DOHH2 (cell line): ENCODE measurements around the gene IRAK3.
"Not testable (repeated sequence)": the region's sequence is repeated elsewhere in the genome, so short reads cannot be mapped to it uniquely, and the experiment has no call there.

Experiments
- H3F3A ChIP-seq: fragments of 200-600 bp; sonication (generic), shearing (Covaris generic); 2 replicates; pipeline ENCODE4 v1.6.0; 2016; ENCODE audit warnings: antibody characterized with exemption, mild to moderate bottlenecking; ENCODE audit not compliant: control insufficient read depth, insufficient read depth
- H3K27ac ChIP-seq: fragments of 200-600 bp; sonication (generic); 2 replicates; pipeline ENCODE4 v1.5.1; 2014; ENCODE audit warnings: low read depth, mild to moderate bottlenecking, low read length, moderate library complexity
- H3K27me3 ChIP-seq: fragments of 200-600 bp; sonication (generic); 2 replicates; pipeline ENCODE4 v1.6.1; 2014; ENCODE audit warnings: mild to moderate bottlenecking, low read length, mixed read lengths; ENCODE audit not compliant: control insufficient read depth
- H3K36me3 ChIP-seq: fragments of 200-600 bp; sonication (generic); 2 replicates; pipeline ENCODE4 v1.6.1; 2014; ENCODE audit warnings: mild to moderate bottlenecking, low read length, moderate library complexity, mixed read lengths; ENCODE audit not compliant: control insufficient read depth
- H3K4me1 ChIP-seq: fragments of 200-600 bp; sonication (generic); 2 replicates; pipeline ENCODE4 v1.6.1; 2014; ENCODE audit warnings: mild to moderate bottlenecking, low read length, mixed read lengths; ENCODE audit not compliant: control insufficient read depth
- H3K4me2 ChIP-seq: fragments of 200-600 bp; sonication (generic); 2 replicates; pipeline ENCODE4 v1.6.0; 2014; ENCODE audit warnings: mild to moderate bottlenecking, low read length, moderate library complexity
- H3K4me3 ChIP-seq: fragments of 200-600 bp; sonication (generic); 2 replicates; pipeline ENCODE4 v1.5.1; 2014; ENCODE audit warnings: mild to moderate bottlenecking, low read length, mixed read lengths
- H3K79me2 ChIP-seq: fragments of 200-600 bp; sonication (generic); 2 replicates; pipeline ENCODE4 v1.6.1; 2014; ENCODE audit warnings: mild to moderate bottlenecking, low read length, mixed read lengths; ENCODE audit not compliant: control insufficient read depth
- H3K9me2 ChIP-seq: fragments of 200-600 bp; sonication (generic); replicated peaks from 2 replicates; pipeline ENCODE4 v1.6.1; 2014; ENCODE audit warnings: mild to moderate bottlenecking, low read length, mixed read lengths; ENCODE audit not compliant: control insufficient read depth
- H3K9me3 ChIP-seq: fragments of 200-600 bp; sonication (generic); 2 replicates; pipeline ENCODE4 v1.6.1; 2014; ENCODE audit warnings: antibody characterized with exemption, low read length, mixed read lengths; ENCODE audit not compliant: control insufficient read depth, insufficient read depth
- H4K20me1 ChIP-seq: fragments of 200-600 bp; sonication (generic); 2 replicates; pipeline ENCODE4 v1.6.0; 2014; ENCODE audit warnings: low read depth, mild to moderate bottlenecking, antibody characterized with exemption, low read length, moderate library complexity; ENCODE audit not compliant: control insufficient read depth, insufficient read depth
- CTCF ChIP-seq: fragments of 200-600 bp; sonication (generic); IDR thresholded peaks from one replicate; pipeline ENCODE4 v1.5.1; 2014; ENCODE audit warnings: antibody characterized with exemption, mild to moderate bottlenecking, low read depth, low read length; ENCODE audit not compliant: poor library complexity, severe bottlenecking
- EZH2phosphoT487 ChIP-seq: fragments of 200-600 bp; sonication (generic); IDR thresholded peaks from 2 replicates; pipeline ENCODE4 v1.6.1; 2017; ENCODE audit warnings: borderline replicate concordance, mild to moderate bottlenecking, antibody characterized with exemption, low read length, moderate library complexity, mixed read lengths

Gene IRAK3

DNA sequence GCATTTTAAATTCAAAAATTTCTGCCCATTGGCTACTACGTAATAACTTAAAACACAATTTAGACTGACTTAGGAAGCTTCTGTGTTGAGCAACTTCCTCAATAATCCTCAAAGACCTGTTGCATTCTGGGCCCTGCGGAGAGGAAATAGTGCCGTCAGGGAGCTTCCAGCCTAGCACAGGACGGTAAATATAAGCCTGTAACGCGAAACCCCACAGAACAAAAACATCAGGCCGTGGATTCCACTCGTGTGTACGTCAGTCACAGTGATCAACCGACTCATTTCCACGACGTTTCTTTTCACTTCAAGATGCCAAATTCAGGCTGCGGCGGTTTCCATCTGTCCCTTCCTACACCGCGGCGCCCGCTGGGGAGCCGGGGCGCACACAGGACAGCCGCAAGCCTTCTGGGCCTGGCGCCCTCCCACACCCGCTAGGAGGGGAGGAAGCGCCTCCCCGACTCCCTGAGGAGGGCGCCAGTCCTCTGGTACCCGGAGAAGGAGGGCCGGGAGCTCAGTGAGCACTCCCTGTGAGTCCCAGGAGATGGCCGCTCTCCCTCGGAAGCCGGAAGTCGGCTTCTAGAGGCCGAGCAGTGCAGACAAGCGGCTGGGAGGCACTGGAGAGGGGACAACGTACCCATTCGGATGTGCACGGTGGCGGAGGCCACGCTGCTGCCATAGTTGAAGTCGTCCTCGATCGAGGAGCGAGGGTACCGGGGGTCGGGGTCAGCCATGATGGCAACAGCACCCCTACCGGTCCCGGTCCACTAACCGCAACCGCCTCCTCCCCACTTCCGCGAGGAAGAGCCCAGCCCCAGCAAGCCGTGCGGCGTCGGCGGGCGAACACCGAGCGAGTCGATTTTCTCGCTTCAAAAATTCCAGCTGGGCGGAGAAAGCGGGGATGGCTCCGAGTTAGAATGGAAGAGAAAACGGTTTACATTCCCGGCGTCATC is 19.5 kb upstream of the IRAK3 start, which contains the start of gene TMBIM4:
TSS of gene TMBIM4 (minus strand) at position 776 of the 950 bp plus-strand sequence. CDS start at position 731, 45 bp downstream.
- Histone ChIP-seq H3K9me2 (no peaks in the 10 kb centered on the region), H3K9me3 (peaks cover 22% of the 10 kb centered on the region), H3K4me3 (peak within 1 kb of the TSS; percentile 82), H4K20me1 (no peaks in the 10 kb centered on the region), H3K79me2 (peaks cover 46% of the 10 kb centered on the region), H3K27me3 (no peaks in the 10 kb centered on the region), H3K4me1 (peaks cover 15% of the 10 kb centered on the region), H3K4me2 (peak within 1 kb of the TSS; percentile 77), H3K36me3 (peaks cover 42% of the 10 kb centered on the region), H3F3A (peaks cover 7% of the 10 kb centered on the region), H3K27ac (peak within 1 kb of the TSS; percentile 92)
- TF ChIP-seq CTCF: peak; percentile 61
- TF ChIP-seq EZH2phosphoT487: no peak

DNA sequence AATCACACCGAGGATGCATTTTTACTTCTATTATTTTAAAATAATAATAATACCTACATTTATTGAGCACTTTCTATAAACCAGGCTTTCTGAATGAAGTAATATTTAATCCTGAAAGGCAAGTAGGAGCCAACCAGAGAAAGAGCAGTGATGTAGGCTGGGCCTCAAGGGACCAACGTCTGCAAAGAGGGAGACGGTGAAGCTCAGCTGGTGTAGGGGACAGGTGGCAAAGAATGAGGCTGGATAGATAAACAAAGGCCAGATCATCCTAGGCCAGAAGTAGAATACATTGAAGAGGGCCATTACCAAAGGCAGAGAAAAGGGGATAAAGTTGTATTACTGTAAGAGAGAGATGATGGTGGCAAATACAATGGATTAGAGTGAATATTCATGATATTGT is 18.4 kb upstream of the IRAK3 start:
- no peaks in the 10 kb centered on the region for H3K9me2 ChIP-seq
- TF ChIP-seq CTCF: no peak
- no peak for TF ChIP-seq EZH2phosphoT487
- H4K20me1 ChIP-seq: no peaks in the 10 kb centered on the region
- H3K36me3 ChIP-seq: peaks cover 33% of the 10 kb centered on the region
- peaks cover 35% of the 10 kb centered on the region for H3K79me2 ChIP-seq
- no peaks in the 10 kb centered on the region for H3K27me3 ChIP-seq
- H3K9me3 ChIP-seq: peaks cover 11% of the 10 kb centered on the region; the same call in 1 of the 2 replicates
- peaks cover 7% of the 10 kb centered on the region for H3F3A ChIP-seq
- peak overlapping the region; percentile 77 for H3K4me2 ChIP-seq
- peak overlapping the region; percentile 82 for H3K4me3 ChIP-seq
- H3K27ac ChIP-seq: no peak overlapping the region
- H3K4me1 ChIP-seq: peaks cover 15% of the 10 kb centered on the region

- not testable (repeated sequence) for H4K20me1 ChIP-seq, H3K36me3 ChIP-seq, H3K27ac ChIP-seq, H3K4me2 ChIP-seq, H3K27me3 ChIP-seq, H3K9me3 ChIP-seq, H3K4me1 ChIP-seq, H3K79me2 ChIP-seq, H3F3A ChIP-seq, H3K4me3 ChIP-seq, H3K9me2 ChIP-seq
Observed at GRCh38 chr12:66174391-66175325, 14.4 kb upstream of the IRAK3 start.
